H1 (cell line): ENCODE data around the gene UFD1. TPM values are rescaled to one million over a fixed set of nuclear protein-coding genes. Genes with fewer than 3 reads are reported as not detected.

Experiments
- CTCF ChIA-PET: fragments of 300-600 bp; sonication (Branson Sonifier 250); formaldehyde crosslinking; loops from one replicate; lab custom pipeline; 2021; ENCODE audit not compliant: partially characterized antibody; lab: Charles Lee
- POLR2A ChIA-PET: fragments of 300-600 bp; sonication (Branson Sonifier 250); formaldehyde crosslinking; loops from one replicate; lab custom pipeline; 2021; ENCODE audit warnings: inconsistent platforms; ENCODE audit not compliant: partially characterized antibody; lab: Charles Lee
- DNase-seq, 2 experiments: peaks; one replicate each; pipeline versions ENCODE4 v3.0.0 to v3.0.0-alpha.2; 2010 to 2022; ENCODE audit warnings: low spot score in 2 of 2, low read depth in 1 of 2, mixed read lengths in 1 of 2
- FAIRE-seq: peaks from 2 replicates; lab custom pipeline; 2011; peaks lifted over from hg19 to GRCh38; lab: Jason Lieb, UNC
- H2AFZ ChIP-seq: 2 replicates; pipeline ENCODE4 v1.8.1; 2012; ENCODE audit warnings: low read length, inconsistent platforms
- H2AK5ac ChIP-seq: 2 replicates; pipeline ENCODE4 v1.6.1; 2013; ENCODE audit warnings: low read depth, low read length
- H2BK120ac ChIP-seq: replicated peaks from 2 replicates; pipeline ENCODE3; 2013; ENCODE audit warnings: low read depth, low read length, inconsistent platforms
- H2BK12ac ChIP-seq: 2 replicates; pipeline ENCODE4 v1.6.1; 2013; ENCODE audit warnings: low read depth, low read length
- H2BK15ac ChIP-seq: 2 replicates; pipeline ENCODE4 v1.6.1; 2013; ENCODE audit warnings: low read length
- H2BK20ac ChIP-seq: 2 replicates; pipeline ENCODE4 v1.6.1; 2013; ENCODE audit warnings: low read length
- H2BK5ac ChIP-seq: 2 replicates; pipeline ENCODE4 v1.6.1; 2013; ENCODE audit warnings: low read depth, low read length
- H3K14ac ChIP-seq: 2 replicates; pipeline ENCODE4 v1.6.1; 2013; ENCODE audit warnings: inconsistent platforms; ENCODE audit not compliant: insufficient read length
- H3K18ac ChIP-seq: 2 replicates; pipeline ENCODE4 v1.6.1; 2013; ENCODE audit warnings: low read length; ENCODE audit errors: extremely low read depth
- H3K23ac ChIP-seq: 2 replicates; pipeline ENCODE4 v1.6.1; 2013; ENCODE audit warnings: inconsistent platforms; ENCODE audit not compliant: insufficient read length
- H3K23me2 ChIP-seq: 2 replicates; pipeline ENCODE4 v1.6.1; 2013; ENCODE audit warnings: low read depth, low read length
- H3K27ac ChIP-seq: 2 replicates; pipeline ENCODE4 v1.6.1; 2011; ENCODE audit warnings: low read depth, low read length, inconsistent platforms
- H3K27me3 ChIP-seq, 4 experiments: replicated peaks in 1 of 4; 1 replicate in 1 of 4; 2 replicates in 3 of 4; pipeline versions ENCODE4 v1.6.1 to v1.8.1; 2011 to 2013; ENCODE audit warnings: low read length in 3 of 4, mild to moderate bottlenecking in 3 of 4, inconsistent platforms in 2 of 4, mixed read lengths in 2 of 4, moderate library complexity in 1 of 4; ENCODE audit not compliant: control insufficient read depth in 3 of 4, insufficient read depth in 3 of 4; ENCODE audit errors: extremely low read depth in 1 of 4
- H3K36me3 ChIP-seq, 4 experiments: 2 replicates each; pipeline versions ENCODE4 v1.6.1 to v1.8.1; 2011 to 2013; ENCODE audit warnings: mild to moderate bottlenecking in 4 of 4, low read length in 3 of 4, moderate library complexity in 2 of 4, control low read depth in 1 of 4, inconsistent platforms in 1 of 4; ENCODE audit not compliant: insufficient read depth in 4 of 4, control insufficient read depth in 2 of 4
- H3K4ac ChIP-seq: replicated peaks from 2 replicates; pipeline ENCODE3; 2013; ENCODE audit warnings: low read length, low read depth, mixed read lengths, inconsistent platforms; ENCODE audit not compliant: insufficient read length
- H3K4me1 ChIP-seq, 4 experiments: replicated peaks in 1 of 4; 1 replicate in 1 of 4; 2 replicates in 3 of 4; pipeline versions ENCODE4 v1.6.1 to v1.8.1; 2011 to 2013; ENCODE audit warnings: low read length in 3 of 4, inconsistent platforms in 2 of 4, mixed read lengths in 1 of 4; ENCODE audit not compliant: insufficient read depth in 4 of 4, control insufficient read depth in 3 of 4
- H3K4me2 ChIP-seq, 2 experiments: 2 replicates each; pipeline versions ENCODE4 v1.6.1 to v1.8.1; 2011 to 2013; ENCODE audit warnings: low read depth in 2 of 2, low read length in 2 of 2, control low read depth in 1 of 2, inconsistent platforms in 1 of 2, mild to moderate bottlenecking in 1 of 2; ENCODE audit not compliant: insufficient read depth in 1 of 2
- H3K4me3 ChIP-seq, 4 experiments: fragments of 200-600, 300-600 bp in 1 of 4; sonication (generic), shearing (Covaris generic), sonication (Bioruptor Twin) in 1 of 4; 2 replicates each; pipeline versions ENCODE4 v1.5.1 to v1.8.1; 2011 to 2016; ENCODE audit warnings: low read length in 4 of 4, low read depth in 3 of 4, control low read depth in 2 of 4, inconsistent platforms in 2 of 4, mild to moderate bottlenecking in 2 of 4, mixed read lengths in 1 of 4, moderate library complexity in 1 of 4; ENCODE audit not compliant: insufficient read depth in 2 of 4; ENCODE audit errors: extremely low read depth in 1 of 4
- H3K56ac ChIP-seq: replicated peaks from 2 replicates; pipeline ENCODE3; 2013; ENCODE audit warnings: low read depth, mild to moderate bottlenecking, mixed read lengths, low read length, inconsistent platforms; ENCODE audit not compliant: insufficient read length
- H3K79me1 ChIP-seq: 2 replicates; pipeline ENCODE4 v1.6.1; 2013; ENCODE audit warnings: low read depth, low read length, control low read depth
- H3K79me2 ChIP-seq, 2 experiments: 2 replicates each; pipeline versions ENCODE4 v1.6.1 to v1.8.1; 2012 to 2013; ENCODE audit warnings: low read length in 2 of 2, mild to moderate bottlenecking in 2 of 2, inconsistent platforms in 1 of 2; ENCODE audit not compliant: insufficient read depth in 2 of 2, control insufficient read depth in 1 of 2
- H3K9ac ChIP-seq, 4 experiments: replicated peaks in 1 of 4; 1 replicate in 1 of 4; 2 replicates in 3 of 4; pipeline versions ENCODE4 v1.6.1 to v1.8.1; 2011 to 2013; ENCODE audit warnings: low read depth in 3 of 4, low read length in 3 of 4, control low read depth in 2 of 4, mild to moderate bottlenecking in 2 of 4, moderate library complexity in 2 of 4, inconsistent platforms in 1 of 4; ENCODE audit errors: extremely low read depth in 1 of 4
- H3K9me3 ChIP-seq, 2 experiments: 2 replicates each; pipeline versions ENCODE4 v1.6.1 to v1.8.1; 2012 to 2013; ENCODE audit warnings: mild to moderate bottlenecking in 2 of 2, moderate library complexity in 2 of 2, control low read depth in 1 of 2, inconsistent platforms in 1 of 2, low read depth in 1 of 2, low read length in 1 of 2, mixed read lengths in 1 of 2; ENCODE audit not compliant: insufficient read depth in 2 of 2
- H4K20me1 ChIP-seq, 2 experiments: replicated peaks in 1 of 2; 2 replicates each; pipeline versions ENCODE3 to v1.8.1; 2011 to 2013; ENCODE audit warnings: inconsistent platforms in 2 of 2, low read length in 2 of 2, mild to moderate bottlenecking in 1 of 2; ENCODE audit not compliant: insufficient read depth in 2 of 2, control insufficient read depth in 1 of 2
- H4K5ac ChIP-seq: 2 replicates; pipeline ENCODE4 v1.6.1; 2013; ENCODE audit warnings: low read length, low read depth, mixed read lengths, inconsistent platforms; ENCODE audit not compliant: insufficient read length
- H4K8ac ChIP-seq: 2 replicates; pipeline ENCODE4 v1.8.0; 2013; ENCODE audit warnings: mild to moderate bottlenecking, moderate library complexity, low read length, inconsistent platforms; ENCODE audit not compliant: insufficient read depth; ENCODE audit errors: extremely low read depth
- H4K91ac ChIP-seq: replicated peaks from 2 replicates; pipeline ENCODE3; 2013; ENCODE audit warnings: low read length, mixed read lengths, inconsistent platforms; ENCODE audit not compliant: insufficient read length
- CBX8 ChIP-seq: fragments of 300-800, 300-1000 bp; sonication (generic); IDR thresholded peaks from 2 replicates; pipeline ENCODE4 v1.7.1; 2016; ENCODE audit warnings: low read depth, low read length, borderline replicate concordance
- HDAC6 ChIP-seq: IDR thresholded peaks from one replicate; pipeline ENCODE4 v1.7.1; 2012; ENCODE audit warnings: low read depth, mild to moderate bottlenecking, inconsistent platforms, low read length, moderate library complexity
- KDM5A ChIP-seq: fragments of 200-600 bp; IDR thresholded peaks from 2 replicates; pipeline ENCODE4 v1.7.1; 2012; ENCODE audit warnings: mild to moderate bottlenecking, low read length, inconsistent platforms, mixed read lengths
- SIRT6 ChIP-seq: IDR thresholded peaks from one replicate; pipeline ENCODE4 v1.7.1; 2012; ENCODE audit warnings: low read length, inconsistent platforms
- WGBS, 2 experiments: shearing (Covaris generic) in 1 of 2; methylation state at CpG; one replicate each; pipeline versions ENCODE4 v1.1.6 to v1.1.7; 2013 to 2015; ENCODE audit warnings: low lambda C conversion rate in 2 of 2, mixed read lengths in 2 of 2, inconsistent platforms in 1 of 2, low coverage in 1 of 2, missing lambda C conversion rate in 1 of 2; ENCODE audit not compliant: insufficient replicate concordance in 2 of 2, insufficient coverage in 1 of 2, insufficient read length in 1 of 2; ENCODE audit errors: extremely low coverage in 1 of 2, missing lambda C conversion rate in 1 of 2; 5-methylcytosine and 5-hydroxymethylcytosine counted together
- polyA plus RNA-seq, 7 experiments: library from polyadenylated mRNA; depleted of rRNA in 3 of 7; stranded (reverse) in 5 of 7; unstranded in 2 of 7; fragments of >200 nt in 5 of 7; fragments of 200-250 nt in 2 of 7; gene quantifications; 1 replicate in 5 of 7; 2 replicates in 1 of 7; 4 replicates in 1 of 7; pipeline versions ENCODE4 v1.2.1 to v1.2.3, GENCODE V29; 2011 to 2013; ENCODE audit warnings: missing spikeins in 2 of 7, mixed read lengths in 2 of 7
- total RNA-seq: library from RNA; stranded (reverse); fragmentation: NEBNext Ultra II Directional; extraction: Animal tissue kit (Norgen Biotek cat#: 25700); gene quantifications from 2 replicates; pipeline ENCODE4 v1.2.1, GENCODE V29; 2021

UFD1 gene
- total and polyA plus RNA-seq, 2 of the 8 experiments (the other 6 are each of a cell fraction or from before 2014, with no cell fraction given): 74.6 to 116 TPM

DNA sequence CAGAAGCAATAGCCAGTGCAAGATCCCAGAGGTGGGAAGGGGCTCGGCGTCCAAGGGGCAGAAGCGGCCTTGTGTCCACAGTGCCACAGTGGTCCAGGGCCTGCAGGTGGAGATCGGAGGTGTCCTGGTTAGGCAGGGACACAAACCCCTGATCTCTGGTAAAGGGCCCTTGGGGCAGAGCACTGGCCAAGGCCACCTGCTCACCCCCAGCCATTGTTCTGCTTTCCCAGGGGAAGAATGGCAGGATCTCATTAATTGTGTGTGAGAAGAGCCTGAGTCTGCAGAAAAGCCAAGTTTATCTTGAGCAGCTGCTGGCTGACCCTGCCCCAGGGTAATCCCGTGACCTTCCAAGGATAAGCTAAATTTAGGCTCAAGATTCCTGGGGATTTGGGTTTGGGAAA is 48.3 kb upstream of the UFD1 start:
- H4K91ac ChIP-seq: no peak overlapping the region
- no peak overlapping the region for H4K8ac ChIP-seq
- no peaks in the 10 kb centered on the region for H3K36me3 ChIP-seq
- H2BK12ac ChIP-seq: no peak overlapping the region
- H3K79me2 ChIP-seq: no peaks in the 10 kb centered on the region
- H3K14ac ChIP-seq: no peak overlapping the region
- H3K27ac ChIP-seq: no peak overlapping the region
- TF ChIP-seq CBX8 (no peak), KDM5A (no peak), SIRT6 (no peak), HDAC6 (no peak)
- CTCF ChIA-PET: interaction anchor here (0.7 to 1.0 kb wide), 2 partner anchors 23 to 103 kb away, joined by 3 read pairs; no protein-coding TSS in a partner anchor
- no peak overlapping the region for H2BK20ac ChIP-seq
- H3K23me2 ChIP-seq: peaks cover 16% of the 10 kb centered on the region; the same call in 1 of the 2 replicates
- no peak overlapping the region for H2AK5ac ChIP-seq
- H3K56ac ChIP-seq: no peak overlapping the region
- H3K23ac ChIP-seq: no peak overlapping the region
- no peak overlapping the region for H4K5ac ChIP-seq
- DNase-seq: no peak
- H2BK5ac ChIP-seq: no peak overlapping the region
- H2BK15ac ChIP-seq: no peak overlapping the region
- H3K79me1 ChIP-seq: no peaks in the 10 kb centered on the region
- no peak overlapping the region for H3K18ac ChIP-seq
- H3K4me3 ChIP-seq: no peak overlapping the region
- FAIRE-seq: no peak
- no peak overlapping the region for H3K4me2 ChIP-seq
- no peak overlapping the region for H3K9ac ChIP-seq
- H2AFZ ChIP-seq: no peak overlapping the region
- H4K20me1 ChIP-seq: peaks cover 0 to 12% of the 10 kb centered on the region in 2 experiments
- 93% methylated on average over 5 of the region's 5 CpGs; no CpG with 5 or more reads in 1 of the 2 experiments for WGBS, 2 experiments
- H3K27me3 ChIP-seq: peaks cover 0 to 38% (median 32%) of the 10 kb centered on the region in 4 experiments; a peak in 6 of 7 replicates
- H2BK120ac ChIP-seq: no peak overlapping the region
- no peak overlapping the region for H3K4ac ChIP-seq
- no peaks in the 10 kb centered on the region for H3K9me3 ChIP-seq
- H3K4me1 ChIP-seq: peaks cover 0 to 13% (median 10%) of the 10 kb centered on the region in 4 experiments; a peak in 6 of 7 replicates
- POLR2A ChIA-PET: interaction anchor here (1.0 to 1.5 kb wide), 2 partner anchors 13 to 48 kb away, joined by 3 to 4 read pairs; partner anchors contain the start of genes CDC45 and UFD1
